Thoracic aorta (tissue), 2 donors: ENCODE data around the gene SLC7A5. TPM values are rescaled to one million over a fixed set of nuclear protein-coding genes. Genes with fewer than 3 reads are reported as not detected.
"Not testable (repeated sequence)": the region's sequence is repeated elsewhere in the genome, so short reads cannot be mapped to it uniquely, and the experiment has no call there.

Experiments used
- ATAC-seq: fragments of 150-250 bp; one replicate; pipeline ENCODE4 v1.8.0; 2017; ENCODE audit warnings: low read depth; ENCODE audit not compliant: insufficient number of reproducible peaks, low FRiP score
- DNase-seq: peaks from one replicate; pipeline ENCODE4 v3.0.0-alpha.2; 2020; ENCODE audit warnings: low spot score
- H3K27ac ChIP-seq, 2 donors: fragments of 200-600 bp; sonication (generic); 1 replicate in 1 of 2; 2 replicates in 1 of 2; pipeline ENCODE4 v1.5.1; 2016; ENCODE audit warnings: mild to moderate bottlenecking in 2 of 2, moderate library complexity in 2 of 2
- H3K27me3 ChIP-seq: fragments of 200-600 bp; sonication (generic); replicated peaks from 2 replicates; pipeline ENCODE4 v1.6.0; 2016; ENCODE audit warnings: mild to moderate bottlenecking; ENCODE audit not compliant: insufficient read depth
- H3K36me3 ChIP-seq: fragments of 200-600 bp; sonication (generic); one replicate; pipeline ENCODE4 v1.5.1; 2016
- H3K4me1 ChIP-seq, 2 donors: fragments of 200-600 bp; sonication (generic); 1 replicate in 1 of 2; 2 replicates in 1 of 2; pipeline versions ENCODE4 v1.5.1 to v1.6.0; 2016; ENCODE audit warnings: low read depth in 2 of 2, mild to moderate bottlenecking in 1 of 2; ENCODE audit not compliant: control insufficient read depth in 1 of 2
- H3K4me3 ChIP-seq: fragments of 200-600 bp; sonication (generic); 2 replicates; pipeline ENCODE4 v1.5.1; 2016; ENCODE audit warnings: mild to moderate bottlenecking
- H3K9me3 ChIP-seq: fragments of 200-600 bp; sonication (generic); 2 replicates; pipeline ENCODE4 v1.5.1; 2016
- total RNA-seq, 2 donors: library from RNA; depleted of rRNA; stranded (reverse); fragments of >200 nt; gene quantifications; one replicate each; pipeline versions ENCODE4 v1.1.0 to v1.2.3, GENCODE V29; 2016
- TF ChIP-seq, protein P1 (sequence below): fragments of 200-600 bp; sonication (generic); IDR thresholded peaks from one replicate; pipeline ENCODE4 v1.5.1; 2019; ENCODE audit warnings: antibody characterized with exemption

Gene SLC7A5
- total RNA-seq, 2 donors from 2014 or later, result 2.7 to 33.7 TPM

DNA sequence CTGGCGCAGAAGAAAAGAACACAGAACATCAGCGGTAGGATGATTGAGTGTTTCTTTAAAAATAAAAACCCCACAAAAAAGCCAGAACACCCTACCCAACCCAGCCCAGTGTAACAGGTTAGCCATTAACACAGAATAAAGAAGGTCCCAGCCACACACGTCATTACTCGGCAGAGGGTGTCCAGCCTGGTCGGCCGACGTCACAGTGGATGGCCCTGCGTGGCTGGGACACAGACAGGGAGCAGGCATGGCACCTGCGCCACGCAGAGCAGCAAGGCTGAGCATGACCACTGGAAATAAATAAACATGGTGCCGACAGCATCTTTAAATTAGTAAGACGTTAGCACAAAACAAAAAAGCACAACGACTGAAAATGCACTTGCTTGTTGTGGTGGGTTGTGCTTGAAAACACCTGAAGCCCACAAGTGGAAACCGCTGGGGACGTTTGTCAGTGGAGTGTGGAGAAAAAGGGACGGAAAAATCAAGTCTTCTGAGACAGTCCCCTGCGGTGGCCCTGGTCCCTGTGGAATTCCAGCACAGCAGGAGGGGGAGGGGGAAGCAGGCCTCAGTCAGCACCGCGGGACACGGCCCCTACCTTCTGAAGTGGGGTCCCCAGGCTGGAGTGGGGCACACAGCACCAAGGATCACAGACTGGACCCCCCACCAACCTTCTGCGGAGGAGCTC lies 39.2 kb downstream of the SLC7A5 start:
- TF ChIP-seq, protein P1, sequence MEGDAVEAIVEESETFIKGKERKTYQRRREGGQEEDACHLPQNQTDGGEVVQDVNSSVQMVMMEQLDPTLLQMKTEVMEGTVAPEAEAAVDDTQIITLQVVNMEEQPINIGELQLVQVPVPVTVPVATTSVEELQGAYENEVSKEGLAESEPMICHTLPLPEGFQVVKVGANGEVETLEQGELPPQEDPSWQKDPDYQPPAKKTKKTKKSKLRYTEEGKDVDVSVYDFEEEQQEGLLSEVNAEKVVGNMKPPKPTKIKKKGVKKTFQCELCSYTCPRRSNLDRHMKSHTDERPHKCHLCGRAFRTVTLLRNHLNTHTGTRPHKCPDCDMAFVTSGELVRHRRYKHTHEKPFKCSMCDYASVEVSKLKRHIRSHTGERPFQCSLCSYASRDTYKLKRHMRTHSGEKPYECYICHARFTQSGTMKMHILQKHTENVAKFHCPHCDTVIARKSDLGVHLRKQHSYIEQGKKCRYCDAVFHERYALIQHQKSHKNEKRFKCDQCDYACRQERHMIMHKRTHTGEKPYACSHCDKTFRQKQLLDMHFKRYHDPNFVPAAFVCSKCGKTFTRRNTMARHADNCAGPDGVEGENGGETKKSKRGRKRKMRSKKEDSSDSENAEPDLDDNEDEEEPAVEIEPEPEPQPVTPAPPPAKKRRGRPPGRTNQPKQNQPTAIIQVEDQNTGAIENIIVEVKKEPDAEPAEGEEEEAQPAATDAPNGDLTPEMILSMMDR, result no peak
- no peaks in the 10 kb centered on the region for H3K27me3 ChIP-seq
- no peaks in the 10 kb centered on the region for H3K9me3 ChIP-seq
- ATAC-seq (no peak), DNase-seq (no peak)
- H3K36me3 ChIP-seq, result no peaks in the 10 kb centered on the region
- H3K27ac ChIP-seq, result no peak overlapping the region
- no peaks in the 10 kb centered on the region for H3K4me1 ChIP-seq
- no peak overlapping the region for H3K4me3 ChIP-seq

- TF ChIP-seq, protein P1, result no peak
- ATAC-seq (no peak), DNase-seq (no peak)
- Histone ChIP-seq H3K27ac (no peak overlapping the region), H3K27me3 (no peaks in the 10 kb centered on the region), H3K4me1 (no peaks in the 10 kb centered on the region), H3K4me3 (no peak overlapping the region), H3K9me3 (no peaks in the 10 kb centered on the region), H3K36me3 (no peaks in the 10 kb centered on the region)
Measured at GRCh38 chr16:87829622-87829980, 39.7 kb downstream of the SLC7A5 start.

DNA sequence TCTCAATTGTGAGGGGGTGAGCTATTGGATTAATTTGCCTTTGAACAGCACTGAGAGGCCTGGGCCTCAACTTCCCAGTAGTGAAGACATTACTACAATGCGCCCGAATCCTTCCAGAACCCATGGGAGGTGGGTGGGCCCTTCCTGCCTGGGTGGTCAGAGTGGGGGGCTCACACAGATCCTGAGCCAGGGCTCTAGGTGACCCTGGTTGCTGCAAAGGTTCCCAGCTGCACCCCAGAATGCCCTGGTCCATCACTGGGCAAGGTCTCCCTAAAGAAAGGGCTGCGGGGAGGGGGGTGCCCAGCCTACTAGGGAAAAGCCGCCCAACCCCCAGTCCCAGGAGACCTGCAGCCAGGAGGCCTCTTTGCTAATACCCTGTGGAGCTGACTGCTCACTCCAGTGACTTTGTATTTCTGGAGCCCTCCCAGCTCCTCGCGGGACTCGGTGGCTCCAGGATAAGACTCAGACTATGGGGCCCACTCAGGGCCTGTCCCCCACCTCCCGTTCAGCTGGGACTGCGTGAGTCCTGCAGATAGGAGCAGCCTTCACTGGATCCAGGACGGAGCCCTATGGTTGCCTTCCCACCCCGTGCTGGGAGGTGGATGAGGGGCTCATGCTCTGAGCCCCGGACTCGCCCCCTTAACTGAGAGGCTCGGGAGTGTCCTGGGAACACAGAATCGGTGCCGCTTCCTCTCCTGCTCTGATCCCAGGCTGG lies 40.2 kb downstream of the SLC7A5 start:
- Histone ChIP-seq H3K4me1 (no peaks in the 10 kb centered on the region), H3K27me3 (no peaks in the 10 kb centered on the region), H3K9me3 (no peaks in the 10 kb centered on the region), H3K27ac (no peak overlapping the region), H3K36me3 (no peaks in the 10 kb centered on the region), H3K4me3 (no peak overlapping the region)
- DNase-seq (no peak), ATAC-seq (no peak)
- TF ChIP-seq, protein P1, result no peak

- no peaks in the 10 kb centered on the region for H3K4me1 ChIP-seq
- H3K9me3 ChIP-seq, result no peaks in the 10 kb centered on the region
- DNase-seq, result no peak
- H3K4me3 ChIP-seq, result no peak overlapping the region
- ATAC-seq, result no peak
- TF ChIP-seq, protein P1, result no peak
- H3K27ac ChIP-seq, result no peak overlapping the region
- H3K27me3 ChIP-seq, result no peaks in the 10 kb centered on the region
- H3K36me3 ChIP-seq, result no peaks in the 10 kb centered on the region
Measured at GRCh38 chr16:87828071-87828906, 41.0 kb downstream of the SLC7A5 start.

- not testable (repeated sequence) for H3K9me3 ChIP-seq, H3K4me1 ChIP-seq, H3K27ac ChIP-seq, H3K4me3 ChIP-seq, DNase-seq, H3K36me3 ChIP-seq, H3K27me3 ChIP-seq, ATAC-seq
Measured at GRCh38 chr16:87827588-87827915, 41.8 kb downstream of the SLC7A5 start.
